Type B pancreatic cell (in vitro differentiated cells): ENCODE measurements around the gene RAPGEF5. TPM values are rescaled to one million over a fixed set of nuclear protein-coding genes. Genes with fewer than 3 reads are reported as not detected.
A peak's percentile ranks its signal among the peaks of the same experiment; 100 is the strongest.

ENCODE experiments used
- DNase-seq: peaks from one replicate; pipeline ENCODE4 v3.0.0; 2021; ENCODE audit warnings: mixed read lengths; ENCODE audit not compliant: unreplicated experiment; ENCODE audit errors: extremely low spot score
- H3K27ac Mint-ChIP-seq: 2 replicates; pipeline ENCODE4 v1.8.0; 2021; ENCODE audit warnings: mild to moderate bottlenecking, mixed read lengths
- H3K27me3 Mint-ChIP-seq: 2 replicates; pipeline ENCODE4 v1.8.0; 2021; ENCODE audit warnings: mixed read lengths
- H3K36me3 Mint-ChIP-seq: 2 replicates; pipeline ENCODE4 v1.8.0; 2021; ENCODE audit warnings: mixed read lengths
- H3K4me1 Mint-ChIP-seq: one replicate; pipeline ENCODE4 v1.8.0; 2021; ENCODE audit warnings: mixed read lengths; ENCODE audit not compliant: unreplicated experiment
- H3K4me3 Mint-ChIP-seq: 2 replicates; pipeline ENCODE4 v1.8.0; 2021; ENCODE audit warnings: mild to moderate bottlenecking, mixed read lengths
- H3K9me3 Mint-ChIP-seq: 2 replicates; pipeline ENCODE4 v1.8.0; 2021; ENCODE audit warnings: mixed read lengths
- total RNA-seq: library from RNA; stranded (reverse); gene quantifications from 2 replicates; pipeline ENCODE4 v1.2.1, GENCODE V29; 2021; ENCODE audit warnings: low replicate concordance
- TF ChIP-seq, protein P1 (sequence below): fragments of 200-600 bp; sonication (generic); conservative IDR thresholded peaks from 2 replicates; pipeline ENCODE4 v1.5.0; 2021; ENCODE audit warnings: antibody characterized with exemption, mild to moderate bottlenecking

The RAPGEF5 gene
- total RNA-seq, 1 donor from 2014 or later = 13.3 TPM

DNA sequence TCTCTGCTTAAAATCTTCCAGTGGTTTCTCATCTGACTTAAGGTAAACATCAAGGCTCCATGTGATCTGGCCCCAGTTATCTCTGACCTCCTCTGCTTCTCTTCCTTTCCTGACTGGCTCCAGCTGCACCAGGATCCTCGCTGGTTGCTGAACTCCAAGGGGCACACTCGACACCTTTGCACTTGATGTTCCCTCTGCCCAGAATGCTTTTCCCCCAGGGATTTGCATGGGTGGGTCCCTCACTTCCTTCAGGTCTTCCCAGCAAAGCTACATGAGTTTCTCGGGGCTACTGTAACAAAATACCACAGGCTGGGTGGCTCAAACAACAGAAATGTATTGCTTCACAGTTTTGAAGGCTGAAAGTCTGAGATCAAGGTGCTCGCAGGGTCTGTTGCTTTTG, 245.3 kb downstream of the RAPGEF5 start:
- Mint-ChIP-seq H3K27me3 (peaks cover 4% of the 10 kb centered on the region), H3K4me3 (no peak overlapping the region), H3K36me3 (no peaks in the 10 kb centered on the region), H3K9me3 (no peaks in the 10 kb centered on the region), H3K4me1 (peaks cover 6% of the 10 kb centered on the region), H3K27ac (no peak overlapping the region)
- TF ChIP-seq, protein P1, sequence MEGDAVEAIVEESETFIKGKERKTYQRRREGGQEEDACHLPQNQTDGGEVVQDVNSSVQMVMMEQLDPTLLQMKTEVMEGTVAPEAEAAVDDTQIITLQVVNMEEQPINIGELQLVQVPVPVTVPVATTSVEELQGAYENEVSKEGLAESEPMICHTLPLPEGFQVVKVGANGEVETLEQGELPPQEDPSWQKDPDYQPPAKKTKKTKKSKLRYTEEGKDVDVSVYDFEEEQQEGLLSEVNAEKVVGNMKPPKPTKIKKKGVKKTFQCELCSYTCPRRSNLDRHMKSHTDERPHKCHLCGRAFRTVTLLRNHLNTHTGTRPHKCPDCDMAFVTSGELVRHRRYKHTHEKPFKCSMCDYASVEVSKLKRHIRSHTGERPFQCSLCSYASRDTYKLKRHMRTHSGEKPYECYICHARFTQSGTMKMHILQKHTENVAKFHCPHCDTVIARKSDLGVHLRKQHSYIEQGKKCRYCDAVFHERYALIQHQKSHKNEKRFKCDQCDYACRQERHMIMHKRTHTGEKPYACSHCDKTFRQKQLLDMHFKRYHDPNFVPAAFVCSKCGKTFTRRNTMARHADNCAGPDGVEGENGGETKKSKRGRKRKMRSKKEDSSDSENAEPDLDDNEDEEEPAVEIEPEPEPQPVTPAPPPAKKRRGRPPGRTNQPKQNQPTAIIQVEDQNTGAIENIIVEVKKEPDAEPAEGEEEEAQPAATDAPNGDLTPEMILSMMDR = no peak
- DNase-seq = no peak

DNA sequence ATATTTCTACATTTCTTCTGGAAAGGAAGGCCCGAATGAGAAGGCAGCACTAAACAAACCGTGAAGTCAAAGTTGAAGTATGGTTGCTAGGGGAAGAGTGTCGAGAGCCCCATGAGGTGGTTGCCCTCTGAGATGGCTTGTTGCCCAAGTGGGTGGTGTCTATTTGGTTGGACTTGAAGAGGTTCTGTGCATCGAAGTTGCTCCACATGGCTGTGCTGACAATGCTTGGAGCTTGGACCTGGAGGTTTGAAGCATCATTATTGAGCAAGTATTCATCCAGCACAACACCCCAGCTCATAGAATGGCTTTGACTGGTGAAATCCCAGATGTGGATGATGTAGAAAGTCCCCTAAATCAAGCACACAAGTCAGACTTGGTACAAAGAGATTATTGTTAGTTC, 246.1 kb downstream of the RAPGEF5 start:
- no peak for DNase-seq
- H3K27ac Mint-ChIP-seq = no peak overlapping the region
- H3K27me3 Mint-ChIP-seq = peaks cover 4% of the 10 kb centered on the region
- TF ChIP-seq, protein P1 = no peak
- H3K4me1 Mint-ChIP-seq = peaks cover 6% of the 10 kb centered on the region
- no peaks in the 10 kb centered on the region for H3K36me3 Mint-ChIP-seq
- H3K9me3 Mint-ChIP-seq = no peaks in the 10 kb centered on the region
- H3K4me3 Mint-ChIP-seq = no peak overlapping the region

DNA sequence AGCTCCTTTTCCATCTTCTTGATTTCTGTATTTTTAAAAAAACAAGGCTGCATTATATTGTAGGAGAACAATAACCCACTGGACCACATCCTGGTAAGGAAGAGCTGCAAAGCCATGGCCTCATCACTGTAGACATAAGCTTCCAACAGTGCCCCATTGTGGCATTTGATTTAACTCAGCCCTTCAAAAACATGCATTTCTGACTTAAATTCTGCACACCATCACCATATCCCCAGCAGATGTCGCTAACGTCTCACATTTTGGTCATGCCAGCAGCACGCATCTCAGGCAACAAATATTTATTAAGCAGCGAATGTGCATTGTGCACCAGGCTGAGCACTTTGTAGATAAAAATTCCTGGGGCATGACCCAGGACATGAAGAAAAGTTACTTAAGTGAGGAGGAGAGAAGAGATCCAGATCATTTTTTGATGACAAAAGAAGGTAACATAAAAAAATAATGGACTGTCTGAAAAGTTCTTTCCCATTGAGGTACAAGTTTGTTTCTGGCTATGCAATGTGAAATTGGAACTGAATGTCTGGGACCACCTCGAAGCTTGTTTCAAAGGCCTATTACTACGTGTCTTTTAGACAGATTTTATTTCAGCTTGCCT, 246.6 kb downstream of the RAPGEF5 start:
- Mint-ChIP-seq H3K4me3 (no peak overlapping the region), H3K27ac (no peak overlapping the region), H3K36me3 (no peaks in the 10 kb centered on the region), H3K27me3 (peaks cover 4% of the 10 kb centered on the region), H3K9me3 (no peaks in the 10 kb centered on the region), H3K4me1 (peaks cover 6% of the 10 kb centered on the region)
- TF ChIP-seq, protein P1 = peak; percentile 94
- DNase-seq = no peak

DNA sequence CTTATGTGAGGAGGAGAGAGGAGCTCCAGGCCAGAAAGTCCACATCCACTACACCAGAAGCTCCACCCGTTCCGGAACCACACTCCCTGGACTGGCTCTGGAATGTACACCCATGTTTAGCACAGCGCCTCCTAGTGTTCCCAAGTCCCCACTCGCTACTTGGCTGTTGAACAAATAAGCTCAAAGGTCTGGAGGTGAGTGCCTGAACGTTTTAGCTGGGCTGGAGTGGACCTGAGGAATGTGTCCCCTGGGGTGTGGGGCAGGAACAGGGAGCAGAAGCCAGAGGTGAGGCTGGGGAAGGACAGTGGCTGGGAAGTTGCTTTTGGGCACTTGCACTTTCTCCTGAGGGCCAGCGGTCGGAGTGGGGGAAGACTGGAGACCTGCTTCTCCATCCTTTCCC, 247.2 kb downstream of the RAPGEF5 start:
- no peaks in the 10 kb centered on the region for H3K36me3 Mint-ChIP-seq
- peaks cover 6% of the 10 kb centered on the region for H3K4me1 Mint-ChIP-seq
- no peaks in the 10 kb centered on the region for H3K9me3 Mint-ChIP-seq
- H3K27ac Mint-ChIP-seq = no peak overlapping the region
- H3K27me3 Mint-ChIP-seq = peaks cover 4% of the 10 kb centered on the region
- TF ChIP-seq, protein P1 = no peak
- no peak overlapping the region for H3K4me3 Mint-ChIP-seq
- no peak for DNase-seq

DNA sequence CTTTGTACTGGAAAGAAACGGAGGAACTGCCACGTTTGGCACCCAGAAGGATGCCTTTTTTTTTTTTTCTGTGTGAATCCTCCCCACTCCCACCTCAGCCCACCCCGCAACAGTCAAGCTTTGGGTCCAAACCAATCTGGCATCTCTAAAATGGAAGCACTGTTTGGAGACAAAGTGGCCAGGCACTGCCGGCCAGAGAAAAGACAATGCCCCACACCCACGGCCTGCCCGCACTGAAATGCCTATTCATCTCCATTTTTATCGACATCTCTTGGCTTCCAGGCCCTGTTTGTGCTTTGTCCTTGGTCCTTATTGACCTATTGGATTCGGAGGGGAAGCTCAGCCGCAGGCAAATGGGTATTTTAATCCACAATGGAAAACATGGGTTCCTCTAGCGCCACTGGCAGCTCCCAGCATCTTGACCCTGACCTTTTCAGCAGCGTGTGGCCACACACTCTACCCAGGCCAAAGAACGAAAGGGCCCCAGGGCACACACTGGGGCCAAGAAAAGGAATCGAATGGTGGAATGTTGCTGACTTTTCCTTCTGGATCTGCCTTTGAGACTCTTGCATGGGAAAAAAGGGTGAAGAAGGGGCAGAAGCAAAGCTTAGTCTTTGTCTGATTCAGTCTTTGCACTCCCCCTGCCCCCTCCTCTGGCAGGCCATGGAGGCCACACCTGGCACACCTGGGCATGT, 248.7 kb downstream of the RAPGEF5 start:
- Mint-ChIP-seq H3K4me3 (no peak overlapping the region), H3K27me3 (peaks cover 7% of the 10 kb centered on the region), H3K27ac (no peak overlapping the region), H3K9me3 (no peaks in the 10 kb centered on the region), H3K36me3 (no peaks in the 10 kb centered on the region), H3K4me1 (peaks cover 6% of the 10 kb centered on the region)
- no peak for DNase-seq
- TF ChIP-seq, protein P1 = no peak
